ENCODE results near the gene YIPF1. TPM values are rescaled to one million over a fixed set of nuclear protein-coding genes. Genes with fewer than 3 reads are reported as not detected.

YIPF1 gene
- total RNA-seq, 1 experiment from 2014 or later, result 21.9 TPM

DNA sequence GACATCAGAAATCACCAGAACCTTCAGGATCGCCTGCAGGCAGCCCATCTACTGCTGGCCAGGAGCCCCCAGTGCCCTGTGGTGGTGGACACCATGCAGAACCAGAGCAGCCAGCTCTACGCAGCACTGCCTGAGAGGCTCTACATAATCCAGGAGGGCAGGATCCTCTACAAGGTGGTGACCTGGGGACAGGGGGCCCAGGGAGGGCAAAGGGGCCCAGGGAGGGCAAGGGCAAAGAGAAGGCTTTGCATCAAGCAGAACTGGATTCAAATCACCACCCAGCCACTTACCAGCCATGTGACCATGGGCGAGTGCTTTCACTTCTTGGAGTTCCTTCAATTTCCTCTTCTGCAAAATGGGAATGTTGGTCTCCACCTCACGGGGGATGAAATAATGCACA, 16.5 kb upstream of the YIPF1 start:
- Mint-ChIP-seq H3K4me3 (no peak overlapping the region), H3K9me3 (no peaks in the 10 kb centered on the region), H3K27ac (no peak overlapping the region), H3K4me1 (no peaks in the 10 kb centered on the region), H3K36me3 (no peaks in the 10 kb centered on the region), H3K27me3 (ENCODE audit: low read depth) (no peaks in the 10 kb centered on the region)
- ATAC-seq (no peak), DNase-seq (ENCODE audit: low spot score) (no peak)
- ChIA-PET POLR2A (no interaction called here), CTCF (no interaction called here)
- TF ChIP-seq, protein P1, sequence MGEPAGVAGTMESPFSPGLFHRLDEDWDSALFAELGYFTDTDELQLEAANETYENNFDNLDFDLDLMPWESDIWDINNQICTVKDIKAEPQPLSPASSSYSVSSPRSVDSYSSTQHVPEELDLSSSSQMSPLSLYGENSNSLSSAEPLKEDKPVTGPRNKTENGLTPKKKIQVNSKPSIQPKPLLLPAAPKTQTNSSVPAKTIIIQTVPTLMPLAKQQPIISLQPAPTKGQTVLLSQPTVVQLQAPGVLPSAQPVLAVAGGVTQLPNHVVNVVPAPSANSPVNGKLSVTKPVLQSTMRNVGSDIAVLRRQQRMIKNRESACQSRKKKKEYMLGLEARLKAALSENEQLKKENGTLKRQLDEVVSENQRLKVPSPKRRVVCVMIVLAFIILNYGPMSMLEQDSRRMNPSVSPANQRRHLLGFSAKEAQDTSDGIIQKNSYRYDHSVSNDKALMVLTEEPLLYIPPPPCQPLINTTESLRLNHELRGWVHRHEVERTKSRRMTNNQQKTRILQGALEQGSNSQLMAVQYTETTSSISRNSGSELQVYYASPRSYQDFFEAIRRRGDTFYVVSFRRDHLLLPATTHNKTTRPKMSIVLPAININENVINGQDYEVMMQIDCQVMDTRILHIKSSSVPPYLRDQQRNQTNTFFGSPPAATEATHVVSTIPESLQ (CRISPR knock-in tag; IDR thresholded peaks at IDR 0.05), result no peak
- TF ChIP-seq, protein P2, sequence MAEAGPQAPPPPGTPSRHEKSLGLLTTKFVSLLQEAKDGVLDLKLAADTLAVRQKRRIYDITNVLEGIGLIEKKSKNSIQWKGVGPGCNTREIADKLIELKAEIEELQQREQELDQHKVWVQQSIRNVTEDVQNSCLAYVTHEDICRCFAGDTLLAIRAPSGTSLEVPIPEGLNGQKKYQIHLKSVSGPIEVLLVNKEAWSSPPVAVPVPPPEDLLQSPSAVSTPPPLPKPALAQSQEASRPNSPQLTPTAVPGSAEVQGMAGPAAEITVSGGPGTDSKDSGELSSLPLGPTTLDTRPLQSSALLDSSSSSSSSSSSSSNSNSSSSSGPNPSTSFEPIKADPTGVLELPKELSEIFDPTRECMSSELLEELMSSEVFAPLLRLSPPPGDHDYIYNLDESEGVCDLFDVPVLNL (CRISPR knock-in tag; IDR thresholded peaks at IDR 0.05; ENCODE audit: borderline replicate concordance, low read depth), result no peak
- TF ChIP-seq FOXK1 (CRISPR knock-in tag; IDR thresholded peaks at IDR 0.05) (no peak), HMGA2 (CRISPR knock-in tag; IDR thresholded peaks at IDR 0.05) (no peak), IRF1 (CRISPR knock-in tag; IDR thresholded peaks at IDR 0.05) (no peak), ERG (CRISPR knock-in tag; IDR thresholded peaks at IDR 0.05) (no peak), TEAD1 (CRISPR knock-in tag; IDR thresholded peaks at IDR 0.05) (no peak), CBFB (CRISPR knock-in tag; IDR thresholded peaks at IDR 0.05; ENCODE audit: low read depth) (no peak), ZNF138 (CRISPR knock-in tag; conservative IDR thresholded peaks at IDR 0.05) (no peak), ELF4 (CRISPR knock-in tag; IDR thresholded peaks at IDR 0.05; ENCODE audit: low read depth) (no peak), RORB (CRISPR knock-in tag; IDR thresholded peaks at IDR 0.05) (no peak), OVOL2 (CRISPR knock-in tag; IDR thresholded peaks at IDR 0.05; ENCODE audit: borderline replicate concordance) (no peak)
- TF ChIP-seq, protein P3, sequence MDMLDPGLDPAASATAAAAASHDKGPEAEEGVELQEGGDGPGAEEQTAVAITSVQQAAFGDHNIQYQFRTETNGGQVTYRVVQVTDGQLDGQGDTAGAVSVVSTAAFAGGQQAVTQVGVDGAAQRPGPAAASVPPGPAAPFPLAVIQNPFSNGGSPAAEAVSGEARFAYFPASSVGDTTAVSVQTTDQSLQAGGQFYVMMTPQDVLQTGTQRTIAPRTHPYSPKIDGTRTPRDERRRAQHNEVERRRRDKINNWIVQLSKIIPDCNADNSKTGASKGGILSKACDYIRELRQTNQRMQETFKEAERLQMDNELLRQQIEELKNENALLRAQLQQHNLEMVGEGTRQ (CRISPR knock-in tag; IDR thresholded peaks at IDR 0.05), result no peak
- TF ChIP-seq, protein P4, sequence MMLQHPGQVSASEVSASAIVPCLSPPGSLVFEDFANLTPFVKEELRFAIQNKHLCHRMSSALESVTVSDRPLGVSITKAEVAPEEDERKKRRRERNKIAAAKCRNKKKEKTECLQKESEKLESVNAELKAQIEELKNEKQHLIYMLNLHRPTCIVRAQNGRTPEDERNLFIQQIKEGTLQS (CRISPR knock-in tag; conservative IDR thresholded peaks at IDR 0.05), result no peak

DNA sequence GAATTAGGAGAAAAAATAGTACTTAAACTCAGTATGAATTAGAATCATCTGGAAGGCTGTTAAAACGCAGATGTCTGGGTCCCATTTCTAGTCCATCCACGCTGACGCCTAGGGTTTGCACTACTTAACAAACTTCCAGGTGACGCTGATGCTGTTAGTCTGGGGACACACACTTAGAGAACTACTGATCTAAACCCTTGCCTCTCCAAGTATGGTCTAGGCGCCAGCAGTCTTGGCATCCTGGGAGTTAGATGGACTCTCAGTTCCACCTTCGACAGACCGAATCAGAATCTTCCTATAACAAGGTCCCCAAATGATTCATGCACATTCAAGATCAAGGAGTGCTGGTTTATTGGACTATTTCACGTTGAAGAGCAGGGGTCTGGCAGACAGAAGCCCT, 15.9 kb upstream of the YIPF1 start:
- CTCF ChIA-PET, result no interaction called here
- Mint-ChIP-seq H3K4me1 (no peaks in the 10 kb centered on the region), H3K9me3 (no peaks in the 10 kb centered on the region), H3K4me3 (no peak overlapping the region), H3K27ac (no peak overlapping the region), H3K36me3 (no peaks in the 10 kb centered on the region), H3K27me3 (ENCODE audit: low read depth) (no peaks in the 10 kb centered on the region)
- POLR2A ChIA-PET, result no interaction called here
- ATAC-seq, result no peak
- DNase-seq (ENCODE audit: low spot score), result no peak
- TF ChIP-seq NR3C1 (CRISPR knock-in tag; conservative IDR thresholded peaks at IDR 0.05; ENCODE audit: low read depth) (no peak), PRDM15 (CRISPR knock-in tag; IDR thresholded peaks at IDR 0.05) (no peak), CREB1 (CRISPR knock-in tag; IDR thresholded peaks at IDR 0.05) (no peak), TCF7 (CRISPR knock-in tag; IDR thresholded peaks at IDR 0.05; ENCODE audit: low read depth) (no peak), OVOL2 (CRISPR knock-in tag; IDR thresholded peaks at IDR 0.05; ENCODE audit: borderline replicate concordance) (no peak), USF1 (CRISPR knock-in tag; IDR thresholded peaks at IDR 0.05) (no peak)
- TF ChIP-seq, protein P5, sequence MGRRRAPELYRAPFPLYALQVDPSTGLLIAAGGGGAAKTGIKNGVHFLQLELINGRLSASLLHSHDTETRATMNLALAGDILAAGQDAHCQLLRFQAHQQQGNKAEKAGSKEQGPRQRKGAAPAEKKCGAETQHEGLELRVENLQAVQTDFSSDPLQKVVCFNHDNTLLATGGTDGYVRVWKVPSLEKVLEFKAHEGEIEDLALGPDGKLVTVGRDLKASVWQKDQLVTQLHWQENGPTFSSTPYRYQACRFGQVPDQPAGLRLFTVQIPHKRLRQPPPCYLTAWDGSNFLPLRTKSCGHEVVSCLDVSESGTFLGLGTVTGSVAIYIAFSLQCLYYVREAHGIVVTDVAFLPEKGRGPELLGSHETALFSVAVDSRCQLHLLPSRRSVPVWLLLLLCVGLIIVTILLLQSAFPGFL (CRISPR knock-in tag; IDR thresholded peaks at IDR 0.05; ENCODE audit: borderline replicate concordance), result no peak
- TF ChIP-seq, protein P1 (CRISPR knock-in tag; IDR thresholded peaks at IDR 0.05), result no peak
